ENCODE data around the gene MYCL. TPM values are rescaled to one million over a fixed set of nuclear protein-coding genes. Genes with fewer than 3 reads are reported as not detected.

Gene MYCL
- total and polyA plus RNA-seq, 2 of the 8 experiments (the other 6 are each of a cell fraction or from before 2014, with no cell fraction given), result 20.3 to 28.8 TPM

- TF ChIP-seq CHD7 (IDR thresholded peaks at IDR 0.05; ENCODE audit: insufficient replicate concordance, low read length) (no peak), SRF (IDR thresholded peaks at IDR 0.05; ENCODE audit: low read depth, low read length) (no peak), TBP (IDR thresholded peaks at IDR 0.05; ENCODE audit: low read depth, low read length) (no peak)
- TF ChIP-seq, protein P1, sequence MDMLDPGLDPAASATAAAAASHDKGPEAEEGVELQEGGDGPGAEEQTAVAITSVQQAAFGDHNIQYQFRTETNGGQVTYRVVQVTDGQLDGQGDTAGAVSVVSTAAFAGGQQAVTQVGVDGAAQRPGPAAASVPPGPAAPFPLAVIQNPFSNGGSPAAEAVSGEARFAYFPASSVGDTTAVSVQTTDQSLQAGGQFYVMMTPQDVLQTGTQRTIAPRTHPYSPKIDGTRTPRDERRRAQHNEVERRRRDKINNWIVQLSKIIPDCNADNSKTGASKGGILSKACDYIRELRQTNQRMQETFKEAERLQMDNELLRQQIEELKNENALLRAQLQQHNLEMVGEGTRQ (IDR thresholded peaks at IDR 0.05; ENCODE audit: low read length), result no peak
Measured at GRCh38 chr1:39846796-39847195, 54.9 kb downstream of the MYCL start (continued).

Measured in H1 (cell line).